Measurements from ENCODE around the gene CABP2. TPM values are rescaled to one million over a fixed set of nuclear protein-coding genes. Genes with fewer than 3 reads are reported as not detected.

CABP2 gene
- total and polyA plus RNA-seq, 10 of the 15 experiments (the other 5 are each of a cell fraction or from before 2014, with no cell fraction given) = not detected

DNA sequence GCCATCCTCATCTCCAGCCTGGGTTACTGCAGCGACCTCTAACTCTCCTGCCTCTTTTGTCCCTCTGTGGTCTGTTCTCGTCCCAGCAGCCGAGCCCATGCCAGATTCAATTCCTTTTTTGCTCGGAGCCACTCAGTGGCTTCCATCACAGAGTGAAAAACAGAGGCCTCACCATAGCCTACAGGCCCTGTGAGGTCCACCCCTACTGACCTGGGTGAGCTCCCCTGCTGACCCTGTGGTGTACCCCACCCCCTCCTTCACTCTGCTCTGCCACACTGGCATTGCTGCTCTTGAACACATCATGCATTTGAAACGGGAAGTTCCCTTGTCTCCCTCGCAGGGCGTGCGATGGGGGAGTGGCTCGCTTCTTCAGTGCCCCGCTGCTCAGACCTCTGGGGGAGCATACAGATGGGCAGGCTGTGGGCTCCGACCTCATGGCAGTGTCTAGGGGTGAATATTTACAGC, 38.4 kb downstream of the CABP2 start:
- H3K27me3 ChIP-seq (replicated peaks in 1 of 2; ENCODE audit: control insufficient read depth in 2 of 2, insufficient read depth in 2 of 2, low read length in 1 of 2) = no peaks in the 10 kb centered on the region
- peak overlapping the region; percentile 49 for H2AFZ ChIP-seq (ENCODE audit: control insufficient read depth, low read depth, low read length)
- peaks cover 44% of the 10 kb centered on the region for H3K4me1 ChIP-seq (ENCODE audit: control insufficient read depth, insufficient read depth, low read length)
- intact Hi-C loops (cut with micrococcal nuclease; ENCODE audit: unreplicated experiment) = loop anchor here (2.0 to 10.0 kb wide), 2 partner anchors 48 to 220 kb away; partner anchors contain the start of genes GRK2 and PTPRCAP
- in situ Hi-C loops (cut with MboI) = no loop called here
- ChIA-PET CTCF (interaction anchor here (0.6 to 6.7 kb wide), 6 partner anchors 17 to 458 kb away, joined by 3 to 37 read pairs (median 7); partner anchors contain the start of genes PITPNM1, PPP1CA, PTPRCAP and TBC1D10C), RAD21 (ENCODE audit: unreplicated experiment) (interaction anchor here (0.6 to 6.9 kb wide), 9 partner anchors 8 to 131 kb away, joined by 3 to 95 read pairs (median 5); partner anchors contain the start of genes PITPNM1, POLD4, PPP1CA and PTPRCAP), SMC1A (ENCODE audit: uncharacterized antibody, unreplicated experiment) (interaction anchor here (1.0 to 6.2 kb wide), 9 partner anchors 17 to 132 kb away, joined by 3 to 43 read pairs (median 5); partner anchors contain the start of genes PITPNM1, POLD4, PPP1CA and PTPRCAP), POLR2A (interaction anchor here (0.5 to 6.8 kb wide), 20 partner anchors 13 to 441 kb away, joined by 3 to 112 read pairs (median 4); partner anchors contain the start of genes PITPNM1, POLD4, PPP1CA and PTPRCAP)
- no peak for FAIRE-seq
- no TSS peak for BruUV-seq (replicated peaks)
- H3K27ac ChIP-seq (ENCODE audit: control insufficient read depth, insufficient read depth) = peak overlapping the region; percentile 70
- DNase-seq (ENCODE audit: low read depth, low spot score) = peak; percentile 76
- peaks cover 33% of the 10 kb centered on the region for H3K79me2 ChIP-seq (ENCODE audit: control insufficient read depth, insufficient read depth, low read length)
- peak overlapping the region; percentile 80 for H3K4me2 ChIP-seq (ENCODE audit: control insufficient read depth, insufficient read depth)
- peak; percentile 47 for ATAC-seq
- H3K4me3 ChIP-seq = peak overlapping the region; percentile 67
- no peaks in the 10 kb centered on the region for H4K20me1 ChIP-seq (ENCODE audit: control insufficient read depth, insufficient read depth)
- peak overlapping the region; percentile 76 for H3K9ac ChIP-seq (ENCODE audit: control insufficient read depth, insufficient read depth, low read length)
- H3K36me3 ChIP-seq (ENCODE audit: control insufficient read depth in 2 of 2, insufficient read depth in 2 of 2, low read length in 1 of 2) = peaks cover 0 to 11% of the 10 kb centered on the region in 2 experiments; a peak in 3 of 4 replicates
- WGBS (ENCODE audit: insufficient coverage, insufficient replicate concordance, low lambda C conversion rate, missing lambda C conversion rate) = 0% methylated on average over 11 of the region's 11 CpGs
- no peaks in the 10 kb centered on the region for H3K9me3 ChIP-seq (replicated peaks; ENCODE audit: control insufficient read depth, insufficient read depth, low read length)
- peak; percentile 48 to 64; a peak in 2 of 4 replicates for TF ChIP-seq BHLHE40 (IDR thresholded peaks at IDR 0.05; ENCODE audit: borderline replicate concordance in 1 of 2, low read depth in 2 of 2, low read length in 1 of 2)
- TF ChIP-seq BRCA1 (IDR thresholded peaks at IDR 0.05; ENCODE audit: low read depth, low read length) = no peak
- peak; percentile 57 for TF ChIP-seq EED (IDR thresholded peaks at IDR 0.05; ENCODE audit: low read depth)
- no peak for TF ChIP-seq NFIC (IDR thresholded peaks at IDR 0.05; ENCODE audit: low read depth, low read length)
- no peak for TF ChIP-seq IRF4 (IDR thresholded peaks at IDR 0.05; ENCODE audit: low read depth, low read length)
- no peak for TF ChIP-seq NRF1 (conservative IDR thresholded peaks at IDR 0.05; ENCODE audit: low read depth, low read length)
- TF ChIP-seq RELA (IDR thresholded peaks at IDR 0.05; ENCODE audit: borderline replicate concordance, partially characterized antibody) = peak; percentile 43
- TF ChIP-seq CBFB (IDR thresholded peaks at IDR 0.05; ENCODE audit: low read depth) = no peak; the same call in none of the 2 replicates
- TF ChIP-seq HDAC6 (IDR thresholded peaks at IDR 0.05; ENCODE audit: unreplicated experiment) = no peak
- TF ChIP-seq, protein P1, sequence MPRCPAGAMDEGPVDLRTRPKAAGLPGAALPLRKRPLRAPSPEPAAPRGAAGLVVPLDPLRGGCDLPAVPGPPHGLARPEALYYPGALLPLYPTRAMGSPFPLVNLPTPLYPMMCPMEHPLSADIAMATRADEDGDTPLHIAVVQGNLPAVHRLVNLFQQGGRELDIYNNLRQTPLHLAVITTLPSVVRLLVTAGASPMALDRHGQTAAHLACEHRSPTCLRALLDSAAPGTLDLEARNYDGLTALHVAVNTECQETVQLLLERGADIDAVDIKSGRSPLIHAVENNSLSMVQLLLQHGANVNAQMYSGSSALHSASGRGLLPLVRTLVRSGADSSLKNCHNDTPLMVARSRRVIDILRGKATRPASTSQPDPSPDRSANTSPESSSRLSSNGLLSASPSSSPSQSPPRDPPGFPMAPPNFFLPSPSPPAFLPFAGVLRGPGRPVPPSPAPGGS (IDR thresholded peaks at IDR 0.05; ENCODE audit: borderline replicate concordance, insufficient read depth, low read depth, low read length, poor library complexity, severe bottlenecking) = peak; percentile 29
- 0 out of 2 replicates have a peak, but pooled peaks have one; percentile 62 for TF ChIP-seq CHD1 (IDR thresholded peaks at IDR 0.05; ENCODE audit: low read depth, low read length)
- TF ChIP-seq MEF2B (IDR thresholded peaks at IDR 0.05; ENCODE audit: partially characterized antibody, poor library complexity, severe bottlenecking) = peak; percentile 17
- TF ChIP-seq STAT3 (IDR thresholded peaks at IDR 0.05; ENCODE audit: low read depth, low read length) = no peak
- peak; percentile 79 for TF ChIP-seq MXI1 (IDR thresholded peaks at IDR 0.05; ENCODE audit: low read depth, low read length)
- no peak for TF ChIP-seq ZNF384 (IDR thresholded peaks at IDR 0.05; ENCODE audit: borderline replicate concordance, low read depth, low read length)
- TF ChIP-seq YY1 (IDR thresholded peaks at IDR 0.05; ENCODE audit: low read depth, low read length) = 0 out of 2 replicates have a peak, but pooled peaks have one; percentile 48
- TF ChIP-seq HCFC1 (IDR thresholded peaks at IDR 0.05; ENCODE audit: low read length) = no peak
- peak in 1 of 2 experiments; percentile 23; a peak in 1 of 3 replicates for TF ChIP-seq EGR1 (IDR thresholded peaks at IDR 0.05; ENCODE audit: borderline replicate concordance in 1 of 2, low read depth in 2 of 2, low read length in 2 of 2)
- no peak for TF ChIP-seq BCL11A (IDR thresholded peaks at IDR 0.05; ENCODE audit: low read depth, low read length)
- peak; percentile 75 for TF ChIP-seq ATF7 (IDR thresholded peaks at IDR 0.05; ENCODE audit: low read depth)
- peak; percentile 81; the same call in 1 of the 2 replicates for TF ChIP-seq HDGF (IDR thresholded peaks at IDR 0.05)
- TF ChIP-seq, protein P2, sequence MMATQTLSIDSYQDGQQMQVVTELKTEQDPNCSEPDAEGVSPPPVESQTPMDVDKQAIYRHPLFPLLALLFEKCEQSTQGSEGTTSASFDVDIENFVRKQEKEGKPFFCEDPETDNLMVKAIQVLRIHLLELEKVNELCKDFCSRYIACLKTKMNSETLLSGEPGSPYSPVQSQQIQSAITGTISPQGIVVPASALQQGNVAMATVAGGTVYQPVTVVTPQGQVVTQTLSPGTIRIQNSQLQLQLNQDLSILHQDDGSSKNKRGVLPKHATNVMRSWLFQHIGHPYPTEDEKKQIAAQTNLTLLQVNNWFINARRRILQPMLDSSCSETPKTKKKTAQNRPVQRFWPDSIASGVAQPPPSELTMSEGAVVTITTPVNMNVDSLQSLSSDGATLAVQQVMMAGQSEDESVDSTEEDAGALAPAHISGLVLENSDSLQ (IDR thresholded peaks at IDR 0.05) = peak; percentile 39; the same call in 1 of the 2 replicates
